ENCODE measurements around the gene PIK3R1.

GRCh38 chr5:68167195-68167651 is 48.3 kb upstream of the PIK3R1 start:
- TF ChIP-seq, protein P1, sequence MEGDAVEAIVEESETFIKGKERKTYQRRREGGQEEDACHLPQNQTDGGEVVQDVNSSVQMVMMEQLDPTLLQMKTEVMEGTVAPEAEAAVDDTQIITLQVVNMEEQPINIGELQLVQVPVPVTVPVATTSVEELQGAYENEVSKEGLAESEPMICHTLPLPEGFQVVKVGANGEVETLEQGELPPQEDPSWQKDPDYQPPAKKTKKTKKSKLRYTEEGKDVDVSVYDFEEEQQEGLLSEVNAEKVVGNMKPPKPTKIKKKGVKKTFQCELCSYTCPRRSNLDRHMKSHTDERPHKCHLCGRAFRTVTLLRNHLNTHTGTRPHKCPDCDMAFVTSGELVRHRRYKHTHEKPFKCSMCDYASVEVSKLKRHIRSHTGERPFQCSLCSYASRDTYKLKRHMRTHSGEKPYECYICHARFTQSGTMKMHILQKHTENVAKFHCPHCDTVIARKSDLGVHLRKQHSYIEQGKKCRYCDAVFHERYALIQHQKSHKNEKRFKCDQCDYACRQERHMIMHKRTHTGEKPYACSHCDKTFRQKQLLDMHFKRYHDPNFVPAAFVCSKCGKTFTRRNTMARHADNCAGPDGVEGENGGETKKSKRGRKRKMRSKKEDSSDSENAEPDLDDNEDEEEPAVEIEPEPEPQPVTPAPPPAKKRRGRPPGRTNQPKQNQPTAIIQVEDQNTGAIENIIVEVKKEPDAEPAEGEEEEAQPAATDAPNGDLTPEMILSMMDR (conservative IDR thresholded peaks at IDR 0.05; ENCODE audit: low read depth, low read length) = no peak
- no peak for TF ChIP-seq EZH2 (IDR thresholded peaks at IDR 0.05; ENCODE audit: low read length, unreplicated experiment)
- TF ChIP-seq EZH2phosphoT487 (IDR thresholded peaks at IDR 0.05; ENCODE audit: borderline replicate concordance, low read length) = no peak

Data from PC-3 (cell line).